ENCODE results near the gene UGT1A3. TPM values are rescaled to one million over a fixed set of nuclear protein-coding genes. Genes with fewer than 3 reads are reported as not detected.

The UGT1A3 gene
- total RNA-seq, 1 donor from 2014 or later: not detected

- no peak for DNase-seq
These were observed 69.7 kb downstream of the UGT1A3 start for GRCh38 chr2:233798335-233799086.

DNA sequence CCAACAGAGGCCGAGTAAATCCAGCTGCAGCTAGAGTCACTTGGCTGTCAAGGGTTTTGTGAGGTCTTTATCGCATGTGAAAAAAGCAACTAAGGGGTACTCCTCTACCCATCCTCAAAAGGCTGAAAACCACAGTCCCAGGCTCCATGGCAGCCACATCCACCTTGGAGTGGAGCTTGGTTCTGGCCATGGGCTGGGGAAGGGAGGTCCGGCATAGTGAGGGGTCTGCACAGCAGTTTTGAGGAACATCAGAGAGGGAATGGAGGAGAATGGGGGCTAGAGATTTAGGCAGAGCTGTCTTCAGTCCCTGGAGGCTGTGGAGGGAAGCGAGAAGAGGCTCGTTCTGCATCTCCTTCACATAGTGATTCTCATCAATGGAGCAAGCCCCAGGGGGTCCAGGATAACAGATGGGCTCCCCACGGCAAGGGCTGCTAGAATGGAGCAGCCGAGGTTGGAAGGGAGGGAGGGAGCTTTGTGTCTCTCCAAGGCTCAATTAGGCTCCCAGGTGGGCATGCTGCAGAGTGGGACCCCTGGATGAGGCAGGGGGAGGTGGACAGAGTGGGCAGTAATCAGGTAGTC is 70.3 kb downstream of the UGT1A3 start:
- no peak for DNase-seq

DNA sequence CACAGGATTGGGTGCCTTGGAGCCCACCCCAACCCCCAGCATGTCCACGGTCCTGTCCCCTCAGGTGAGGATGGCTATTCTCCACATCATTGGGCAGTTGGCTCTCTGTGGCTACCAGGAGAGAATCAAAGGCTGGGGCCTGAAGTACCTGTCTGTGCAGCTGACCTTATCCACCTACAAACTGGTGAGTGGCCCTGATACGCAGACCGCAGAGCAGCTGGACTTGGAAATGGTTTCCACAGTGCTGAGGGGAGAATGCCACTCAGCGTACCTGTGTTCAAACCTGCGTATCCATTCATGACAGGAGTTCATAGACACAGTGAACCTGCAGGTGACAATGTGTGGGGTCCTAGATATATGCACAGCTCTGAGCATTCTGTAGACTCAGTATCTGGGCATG is 70.9 kb downstream of the UGT1A3 start:
- DNase-seq: no peak

DNA sequence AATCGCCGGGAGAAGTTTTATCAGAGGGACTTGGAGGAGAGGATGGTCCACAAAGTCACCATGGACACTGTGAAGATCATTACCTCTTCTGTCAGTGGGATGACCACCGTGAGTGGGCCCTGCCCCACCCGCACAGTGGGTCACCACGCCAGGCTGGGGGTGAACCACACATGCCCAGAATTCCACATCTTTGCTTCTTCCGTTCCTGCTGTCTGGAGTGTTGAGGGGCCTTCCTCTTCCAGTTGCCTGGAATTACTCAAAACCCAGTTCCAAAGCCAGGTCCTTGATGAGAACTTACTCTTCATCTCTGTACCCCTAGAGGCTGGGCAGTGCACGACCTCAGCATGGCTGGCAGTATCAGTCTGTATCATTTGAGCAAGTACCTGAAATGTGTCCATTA is 71.4 kb downstream of the UGT1A3 start:
- DNase-seq: no peak

GRCh38 chr2:233801357-233802131 is 72.7 kb downstream of the UGT1A3 start:
- peak; percentile 25 for DNase-seq

DNA sequence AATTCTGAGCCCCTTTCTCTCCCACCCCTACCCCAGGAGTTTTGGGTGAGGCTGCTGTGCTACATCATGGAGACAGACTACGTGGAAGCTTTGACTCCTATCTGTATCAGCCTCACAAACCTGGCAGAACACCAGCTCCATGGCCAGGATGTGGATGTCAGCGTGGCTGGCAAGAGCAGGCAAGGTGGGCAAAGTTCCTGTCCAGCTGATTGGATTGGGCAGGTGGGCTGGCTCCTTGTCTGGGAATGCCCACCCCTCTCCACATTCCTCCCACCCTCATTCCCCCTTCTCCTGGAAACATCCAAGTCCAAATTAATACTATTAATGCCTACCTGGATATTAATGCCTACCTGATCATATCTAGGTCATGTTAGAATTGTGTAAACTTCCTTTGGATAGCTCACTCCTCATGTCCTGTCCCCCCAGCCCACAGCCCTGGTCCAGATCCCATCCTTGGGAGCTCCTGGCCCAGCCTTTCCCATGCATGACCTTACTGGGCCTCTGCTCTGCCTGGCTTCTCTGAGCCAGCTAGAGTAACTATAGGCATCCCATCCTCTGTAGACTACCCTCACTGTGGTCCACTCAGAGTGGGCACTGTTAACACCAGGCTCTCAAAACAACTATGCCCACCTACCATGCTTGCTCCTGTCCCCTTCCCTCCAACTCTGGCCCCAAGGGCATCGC is 73.4 kb downstream of the UGT1A3 start:
- no peak for DNase-seq

DNA sequence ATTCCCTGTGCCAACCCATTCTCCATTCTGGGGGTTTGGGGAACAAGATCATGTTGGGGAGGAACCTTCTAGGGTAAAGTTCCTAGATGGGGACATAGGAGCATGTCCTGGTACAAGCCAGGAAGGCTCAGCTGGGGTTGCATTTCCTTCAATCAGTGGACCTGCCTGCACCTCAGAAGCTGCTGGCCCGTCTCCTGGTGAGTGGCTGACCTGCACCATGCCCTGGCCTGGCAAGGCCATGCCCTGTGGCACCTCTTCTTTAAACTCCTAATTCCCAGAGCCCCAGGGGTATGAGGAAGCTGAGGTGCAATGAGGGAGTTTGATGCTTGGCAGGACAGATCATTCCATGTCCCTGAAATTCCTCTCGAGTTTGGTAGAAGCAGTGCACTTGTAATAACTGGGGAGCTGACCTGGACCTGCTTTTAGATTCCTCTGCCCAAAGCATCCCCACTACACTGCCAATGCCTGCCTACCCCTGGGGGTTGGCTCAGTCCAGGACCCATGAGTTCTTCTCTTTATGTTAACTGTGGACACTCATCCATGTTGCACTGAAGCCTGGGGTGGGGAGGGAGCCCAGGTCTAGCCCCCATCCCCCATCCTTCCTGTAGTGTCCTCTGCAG is 74.6 kb downstream of the UGT1A3 start:
- DNase-seq: no peak

- DNase-seq: no peak
These were observed 75.2 kb downstream of the UGT1A3 start for GRCh38 chr2:233803994-233804393.

DNA sequence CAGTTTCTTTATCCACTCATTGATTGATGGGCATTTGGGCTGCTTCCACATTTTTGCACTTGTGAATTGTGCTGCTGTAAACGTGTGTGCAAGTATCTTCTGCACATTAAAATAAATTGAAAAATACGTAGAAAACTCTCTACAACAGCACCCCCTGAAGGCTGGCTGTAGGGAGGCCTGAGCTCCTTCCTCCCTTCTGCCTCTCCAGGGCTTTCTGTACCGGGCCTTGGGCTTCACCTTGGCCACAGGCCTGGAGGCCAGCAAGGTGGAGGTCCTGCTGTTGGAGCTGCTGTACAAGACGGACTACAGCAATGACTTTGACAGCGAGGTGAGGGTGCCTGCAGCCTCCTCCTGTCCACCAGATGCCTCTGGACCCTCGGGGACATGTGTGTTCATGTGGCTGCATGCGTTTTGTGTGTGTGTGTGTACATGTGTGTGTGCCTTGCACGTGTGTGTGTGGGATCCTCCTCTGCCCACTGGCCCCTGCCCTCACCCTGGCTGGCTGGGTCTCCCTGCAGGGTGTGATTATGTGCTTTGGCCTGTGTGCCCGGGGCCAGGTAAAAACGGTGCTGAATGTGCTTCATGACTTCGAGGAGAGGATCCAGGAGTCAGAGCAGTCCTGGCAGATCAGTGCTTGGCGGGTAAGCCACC is 78.5 kb downstream of the UGT1A3 start:
- DNase-seq: no peak

- DNase-seq: no peak
These were observed 79.4 kb downstream of the UGT1A3 start for GRCh38 chr2:233807966-233808935.

DNA sequence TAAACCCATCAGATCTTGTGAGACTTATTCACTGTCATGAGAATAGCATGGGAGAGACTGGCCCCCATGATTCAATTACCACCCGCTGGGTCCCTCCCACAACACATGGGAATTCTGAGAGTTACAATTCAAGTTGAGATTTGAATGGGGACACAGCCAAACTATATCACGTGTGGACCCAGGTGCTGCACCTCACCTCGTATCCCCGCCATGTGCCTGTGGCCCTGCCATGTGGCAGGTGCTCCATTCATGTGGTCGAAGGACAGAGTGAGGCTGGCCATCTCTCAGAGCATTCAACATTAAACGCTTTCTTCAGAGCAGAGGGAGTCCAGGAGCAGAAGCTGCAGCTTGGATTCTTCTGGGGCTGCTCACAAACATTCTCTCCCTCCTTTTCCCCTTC is 81.5 kb downstream of the UGT1A3 start:
- no peak for DNase-seq

GRCh38 chr2:233811087-233811486 is 82.2 kb downstream of the UGT1A3 start:
- DNase-seq: no peak

GRCh38 chr2:233811732-233812131 is 82.9 kb downstream of the UGT1A3 start:
- DNase-seq: no peak

GRCh38 chr2:233813236-233814055 is 84.6 kb downstream of the UGT1A3 start:
- DNase-seq: no peak

DNA sequence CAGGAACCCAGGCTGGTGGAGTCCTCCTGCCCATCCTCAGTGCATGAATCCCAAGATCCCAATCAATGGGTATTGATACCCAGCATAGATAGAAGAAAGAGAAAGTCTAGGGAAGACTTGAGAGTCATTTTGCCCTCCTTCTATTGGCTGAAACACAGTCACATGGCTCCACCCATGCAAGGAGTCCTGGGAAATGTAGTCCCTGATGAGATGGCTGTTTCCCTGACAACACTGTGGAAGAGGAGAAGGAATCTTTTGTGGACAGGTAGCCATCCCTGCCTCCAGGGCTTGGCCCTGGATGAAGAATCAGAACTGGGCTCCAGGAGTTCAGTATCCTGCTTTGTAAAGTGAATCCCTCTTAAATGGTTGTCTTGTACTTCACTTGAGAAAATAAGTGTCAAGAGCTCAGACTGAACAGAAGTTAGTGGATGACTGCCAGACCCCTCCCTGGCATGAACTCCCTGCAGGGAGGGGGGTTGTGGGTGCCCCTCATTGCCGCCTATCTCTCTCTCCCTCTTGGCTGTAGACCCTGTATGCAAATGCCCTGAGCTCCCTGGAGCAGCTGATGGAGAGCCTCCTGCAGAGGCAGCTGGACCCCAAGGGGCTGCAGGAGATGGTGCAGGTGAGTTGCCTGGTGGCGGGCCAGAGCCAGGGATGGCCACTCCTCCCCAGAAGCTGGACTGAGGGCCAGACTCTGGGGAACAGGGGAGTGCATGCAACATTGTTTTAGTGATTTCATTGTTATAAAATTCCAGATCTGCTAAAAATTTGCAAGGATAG is 85.4 kb downstream of the UGT1A3 start:
- DNase-seq: peak; percentile 12

DNA sequence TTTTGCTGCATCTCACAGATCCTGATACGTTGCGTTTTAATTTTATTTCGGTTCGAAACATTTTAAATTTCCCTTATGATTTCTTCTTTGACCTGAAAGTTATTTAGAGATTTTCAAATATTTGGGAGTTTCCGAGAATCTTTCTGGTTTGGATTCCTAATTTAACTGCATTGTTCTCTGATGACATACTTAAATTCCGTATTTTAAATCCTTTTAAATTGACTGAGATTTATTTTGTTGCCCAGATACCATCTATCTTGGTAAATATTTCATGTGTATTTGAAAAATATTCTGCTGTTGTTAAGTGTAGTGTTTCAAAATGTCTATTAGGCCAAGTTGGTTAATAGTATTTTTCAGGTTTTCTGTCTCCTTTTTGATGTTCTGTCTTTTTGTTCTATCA is 87.0 kb downstream of the UGT1A3 start:
- DNase-seq: no peak

GRCh38 chr2:233816334-233816733 is 87.5 kb downstream of the UGT1A3 start:
- no peak for DNase-seq

DNA sequence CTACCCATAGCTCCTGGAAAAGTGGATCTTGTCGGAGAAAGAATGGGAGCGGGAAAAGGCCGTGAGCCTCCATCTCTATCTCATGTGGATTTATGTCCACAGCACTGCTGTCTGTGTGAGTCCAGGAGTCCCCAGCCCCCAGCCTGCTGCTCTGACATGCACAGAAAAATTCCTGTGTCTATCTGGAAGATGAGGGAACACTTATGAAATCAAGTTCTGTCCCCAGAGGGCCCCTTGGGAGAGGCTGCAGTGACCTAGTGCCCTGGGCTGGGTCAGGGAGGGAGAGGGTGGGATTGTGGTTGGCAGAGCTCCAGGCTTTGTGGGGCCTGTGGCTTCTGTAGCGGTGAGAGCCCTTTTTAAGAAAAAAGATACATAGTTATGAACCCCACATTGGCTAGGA is 87.9 kb downstream of the UGT1A3 start:
- no peak for DNase-seq

GRCh38 chr2:233817361-233817911 is 88.6 kb downstream of the UGT1A3 start:
- DNase-seq: no peak
